Peyer's patch (tissue), 4 donors: ENCODE results near the gene TRMT61A.

ENCODE experiments used
- CTCF ChIP-seq, 6 experiments: fragments of 450-650 bp in 4 of 6; fragments of 200-600 bp in 2 of 6; sonication (generic) in 1 of 6; IDR thresholded peaks; one replicate each; pipeline ENCODE4 v1.5.1; 2017 to 2019; ENCODE audit warnings: antibody characterized with exemption in 6 of 6, mild to moderate bottlenecking in 3 of 6, moderate library complexity in 1 of 6
- POLR2A ChIP-seq, 2 donors: fragments of 450-650 bp; IDR thresholded peaks; one replicate each; pipeline ENCODE4 v1.5.1; 2017; ENCODE audit warnings: antibody characterized with exemption in 2 of 2, mild to moderate bottlenecking in 2 of 2, moderate library complexity in 2 of 2

GRCh38 chr14:103517174-103517566, 11.8 kb upstream of the TRMT61A start:
- TF ChIP-seq POLR2A (IDR thresholded peaks at IDR 0.05) (no peak), CTCF (IDR thresholded peaks at IDR 0.05) (no peak)
